Suprapubic skin (tissue), 4 donors: Measurements from ENCODE around the gene TBXAS1.

Source experiments
- POLR2A ChIP-seq, 2 donors: fragments of 450-650 bp; IDR thresholded peaks; one replicate each; pipeline ENCODE4 v1.6.1; 2017; ENCODE audit warnings: antibody characterized with exemption in 2 of 2, mild to moderate bottlenecking in 2 of 2, moderate library complexity in 2 of 2
- POLR2AphosphoS5 ChIP-seq, 3 donors: sonication (generic); formaldehyde crosslinking; IDR thresholded peaks; one replicate each; pipeline ENCODE4 v1.6.1; 2017; ENCODE audit warnings: antibody characterized with exemption in 3 of 3
- TF ChIP-seq, protein P1 (sequence below), 2 donors: fragments of 200-600 bp in 1 of 2; fragments of 450-650 bp in 1 of 2; sonication (generic) in 1 of 2; IDR thresholded peaks; one replicate each; pipeline ENCODE4 v1.5.1; 2016 to 2019; ENCODE audit warnings: antibody characterized with exemption in 2 of 2, mild to moderate bottlenecking in 1 of 2, moderate library complexity in 1 of 2

DNA sequence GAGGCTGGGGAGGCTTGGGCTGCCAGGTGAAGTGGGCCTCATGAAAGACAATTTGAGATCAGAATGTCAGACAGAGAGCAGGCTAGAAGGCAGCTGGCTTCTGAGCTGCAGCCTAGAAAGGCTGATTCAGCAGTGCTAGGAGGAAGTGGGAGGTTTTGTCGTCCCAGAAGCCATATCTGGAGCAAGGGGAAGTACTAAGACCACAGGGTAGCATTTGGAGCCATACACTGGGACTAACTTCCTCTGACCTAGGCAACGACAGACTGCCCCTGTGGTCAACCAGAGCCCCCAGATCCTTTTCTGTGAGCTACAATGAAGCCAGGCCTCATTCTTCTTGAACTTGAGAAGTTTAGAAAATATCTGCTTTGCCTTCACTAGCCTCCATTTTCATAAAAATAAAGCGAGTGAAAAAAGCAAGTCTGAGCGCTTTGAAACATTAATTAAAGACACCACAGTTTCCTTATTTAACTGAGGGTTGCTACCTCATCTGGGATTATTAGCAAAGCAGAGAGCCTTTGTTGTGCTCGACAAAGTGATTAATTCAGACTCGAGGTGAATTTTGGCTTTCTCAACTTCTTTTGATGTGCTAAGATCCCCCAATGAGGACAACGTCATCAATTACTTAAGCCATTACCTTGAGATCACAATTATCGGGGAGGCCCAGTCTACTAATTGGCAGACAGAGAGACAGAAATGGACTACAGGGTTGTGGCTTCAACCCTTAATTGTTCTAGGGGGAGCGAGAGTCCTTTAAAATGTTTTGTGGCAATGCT, 26.6 kb downstream of the TBXAS1 start:
- no peak for TF ChIP-seq POLR2AphosphoS5 (IDR thresholded peaks at IDR 0.05)
- TF ChIP-seq, protein P1, sequence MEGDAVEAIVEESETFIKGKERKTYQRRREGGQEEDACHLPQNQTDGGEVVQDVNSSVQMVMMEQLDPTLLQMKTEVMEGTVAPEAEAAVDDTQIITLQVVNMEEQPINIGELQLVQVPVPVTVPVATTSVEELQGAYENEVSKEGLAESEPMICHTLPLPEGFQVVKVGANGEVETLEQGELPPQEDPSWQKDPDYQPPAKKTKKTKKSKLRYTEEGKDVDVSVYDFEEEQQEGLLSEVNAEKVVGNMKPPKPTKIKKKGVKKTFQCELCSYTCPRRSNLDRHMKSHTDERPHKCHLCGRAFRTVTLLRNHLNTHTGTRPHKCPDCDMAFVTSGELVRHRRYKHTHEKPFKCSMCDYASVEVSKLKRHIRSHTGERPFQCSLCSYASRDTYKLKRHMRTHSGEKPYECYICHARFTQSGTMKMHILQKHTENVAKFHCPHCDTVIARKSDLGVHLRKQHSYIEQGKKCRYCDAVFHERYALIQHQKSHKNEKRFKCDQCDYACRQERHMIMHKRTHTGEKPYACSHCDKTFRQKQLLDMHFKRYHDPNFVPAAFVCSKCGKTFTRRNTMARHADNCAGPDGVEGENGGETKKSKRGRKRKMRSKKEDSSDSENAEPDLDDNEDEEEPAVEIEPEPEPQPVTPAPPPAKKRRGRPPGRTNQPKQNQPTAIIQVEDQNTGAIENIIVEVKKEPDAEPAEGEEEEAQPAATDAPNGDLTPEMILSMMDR (IDR thresholded peaks at IDR 0.05) = no peak
- no peak for TF ChIP-seq POLR2A (IDR thresholded peaks at IDR 0.05)
